Effector CD8-positive, alpha-beta T cell (primary cell): Measurements from ENCODE around the gene VAC14.

ENCODE experiments used
- DNase-seq: peaks from one replicate; lab custom pipeline; 2025; lab: John Stamatoyannopoulos, UW

Gene VAC14

GRCh38 chr16:70786020-70786755 lies 14.8 kb downstream of the VAC14 start:
- no peak for DNase-seq

GRCh38 chr16:70784692-70785555 lies 16.0 kb downstream of the VAC14 start:
- DNase-seq: no peak

GRCh38 chr16:70782237-70782636 lies 18.7 kb downstream of the VAC14 start:
- DNase-seq: no peak

- no peak for DNase-seq
These were observed 19.2 kb downstream of the VAC14 start for GRCh38 chr16:70781800-70782199.

GRCh38 chr16:70780546-70780945 lies 20.4 kb downstream of the VAC14 start:
- no peak for DNase-seq

- no peak for DNase-seq
These were observed 21.6 kb downstream of the VAC14 start for GRCh38 chr16:70779361-70779760.

GRCh38 chr16:70778901-70779309 lies 22.1 kb downstream of the VAC14 start:
- DNase-seq: no peak

GRCh38 chr16:70777973-70778406 lies 23.0 kb downstream of the VAC14 start:
- no peak for DNase-seq

- DNase-seq: no peak
These were observed 23.5 kb downstream of the VAC14 start for GRCh38 chr16:70777496-70777895.

- no peak for DNase-seq
These were observed 25.6 kb downstream of the VAC14 start for GRCh38 chr16:70775399-70775798.

GRCh38 chr16:70774261-70774660 lies 26.7 kb downstream of the VAC14 start:
- no peak for DNase-seq

- no peak for DNase-seq
These were observed 28.5 kb downstream of the VAC14 start for GRCh38 chr16:70772493-70772892.

GRCh38 chr16:70770626-70771552 lies 30.1 kb downstream of the VAC14 start:
- peak; percentile 45 for DNase-seq

- DNase-seq: no peak
These were observed 30.7 kb downstream of the VAC14 start for GRCh38 chr16:70770291-70770625.

GRCh38 chr16:70769761-70770160 lies 31.2 kb downstream of the VAC14 start:
- DNase-seq: no peak

- no peak for DNase-seq
These were observed 31.8 kb downstream of the VAC14 start for GRCh38 chr16:70769131-70769530.

- no peak for DNase-seq
These were observed 32.8 kb downstream of the VAC14 start for GRCh38 chr16:70768203-70768580.

- DNase-seq: no peak
These were observed 33.4 kb downstream of the VAC14 start for GRCh38 chr16:70767377-70768202.

GRCh38 chr16:70766658-70767057 lies 34.3 kb downstream of the VAC14 start:
- DNase-seq: no peak

- no peak for DNase-seq
These were observed 34.8 kb downstream of the VAC14 start for GRCh38 chr16:70766176-70766575.

- DNase-seq: no peak
These were observed 35.5 kb downstream of the VAC14 start for GRCh38 chr16:70765491-70765890.
